ENCODE data around the gene PALM.

PALM gene

GRCh38 chr19:678791-679388, 29.8 kb upstream of the PALM start:
- Histone ChIP-seq H3K4me1 (peaks cover 12 to 51% (median 31%) of the 10 kb centered on the region in 4 donors), H3K36me3 (peaks cover 0 to 5% (median 0%) of the 10 kb centered on the region in 3 donors), H3K27me3 (no peaks in the 10 kb centered on the region), H3K27ac (peak overlapping the region; percentile 93 to 97), H3K9me3 (no peaks in the 10 kb centered on the region), H3K4me3 (peak overlapping the region; percentile 71 to 83)
- peak in 1 of 2 donors; percentile 19 for DNase-seq
- TF ChIP-seq CTCF (IDR thresholded peaks at IDR 0.05): no peak
- intact Hi-C loops (cut with DNase I; ENCODE audit: low total_unique reads): no loop called here

GRCh38 chr19:679418-680286, 29.1 kb upstream of the PALM start:
- no peak for TF ChIP-seq CTCF (IDR thresholded peaks at IDR 0.05)
- peak; percentile 58 to 92 for DNase-seq
- H3K27ac ChIP-seq: peak overlapping the region; percentile 93 to 97
- H3K4me3 ChIP-seq: peak overlapping the region; percentile 71 to 83
- H3K4me1 ChIP-seq: peaks cover 12 to 51% (median 31%) of the 10 kb centered on the region in 4 donors
- H3K36me3 ChIP-seq: peaks cover 0 to 5% (median 0%) of the 10 kb centered on the region in 3 donors
- no peaks in the 10 kb centered on the region for H3K27me3 ChIP-seq
- no peaks in the 10 kb centered on the region for H3K9me3 ChIP-seq
- intact Hi-C loops (cut with DNase I; ENCODE audit: low total_unique reads): no loop called here

GRCh38 chr19:680287-681028, 28.3 kb upstream of the PALM start:
- Histone ChIP-seq H3K36me3 (peaks cover 0 to 5% (median 0%) of the 10 kb centered on the region in 3 donors), H3K4me3 (peak overlapping the region; percentile 71 to 83), H3K27ac (peak overlapping the region; percentile 93 to 97), H3K9me3 (no peaks in the 10 kb centered on the region), H3K4me1 (peaks cover 12 to 48% (median 31%) of the 10 kb centered on the region in 4 donors), H3K27me3 (no peaks in the 10 kb centered on the region)
- intact Hi-C loops (cut with DNase I; ENCODE audit: low total_unique reads): no loop called here
- peak; percentile 99 to 100 for DNase-seq
- TF ChIP-seq CTCF (IDR thresholded peaks at IDR 0.05): peak; percentile 35 to 52

GRCh38 chr19:681029-682019, 27.4 kb upstream of the PALM start:
- intact Hi-C loops (cut with DNase I; ENCODE audit: low total_unique reads): no loop called here
- Histone ChIP-seq H3K4me1 (peaks cover 12 to 42% (median 28%) of the 10 kb centered on the region in 4 donors), H3K36me3 (peaks cover 0 to 5% (median 0%) of the 10 kb centered on the region in 3 donors), H3K27me3 (no peaks in the 10 kb centered on the region), H3K27ac (peak overlapping the region; percentile 93 to 97), H3K4me3 (peak overlapping the region; percentile 37 to 83), H3K9me3 (no peaks in the 10 kb centered on the region)
- peak in 1 of 2 donors; percentile 41 for DNase-seq
- TF ChIP-seq CTCF (IDR thresholded peaks at IDR 0.05): no peak
